Activated CD4-positive, alpha-beta T cell treated with anti-CD3 and anti-CD28 coated beads, Interleukin-2, amount 10 ng/mL, durations not matched to agents 24 days and 14 days (primary cell): ENCODE data around the gene MAP3K1. TPM values are rescaled to one million over a fixed set of nuclear protein-coding genes. Genes with fewer than 3 reads are reported as not detected.

Experiments used
- DNase-seq: peaks from one replicate; pipeline ENCODE4 v3.0.0; 2022
- H3K27ac Mint-ChIP-seq: one replicate; pipeline ENCODE4 v1.8.0; 2022; ENCODE audit warnings: mild to moderate bottlenecking, mixed read lengths
- H3K27me3 Mint-ChIP-seq: one replicate; pipeline ENCODE4 v1.8.0; 2022; ENCODE audit warnings: mixed read lengths
- H3K36me3 Mint-ChIP-seq: one replicate; pipeline ENCODE4 v1.8.0; 2022; ENCODE audit warnings: low read depth, mild to moderate bottlenecking, mixed read lengths
- H3K4me1 Mint-ChIP-seq: one replicate; pipeline ENCODE4 v1.8.0; 2021; ENCODE audit warnings: mixed read lengths
- H3K4me3 Mint-ChIP-seq: one replicate; pipeline ENCODE4 v1.8.0; 2022; ENCODE audit warnings: mild to moderate bottlenecking, moderate library complexity, mixed read lengths
- H3K9me3 Mint-ChIP-seq: one replicate; pipeline ENCODE4 v1.8.0; 2021; ENCODE audit warnings: mixed read lengths
- intact Hi-C: fragments of 100-400 bp; cut with micrococcal nuclease; formaldehyde crosslinking; loops from one replicate; pipeline ENCODE4 v1.15.1; 2023
- total RNA-seq: library from RNA; stranded (reverse); gene quantifications from 2 replicates; pipeline ENCODE4 v1.2.3, GENCODE V29; 2022

MAP3K1 gene
- total RNA-seq, 1 donor from 2014 or later, result 27.6 TPM

- Mint-ChIP-seq H3K36me3 (no peaks in the 10 kb centered on the region), H3K4me3 (no peak overlapping the region), H3K9me3 (no peaks in the 10 kb centered on the region), H3K4me1 (peaks cover 11% of the 10 kb centered on the region), H3K27me3 (peaks cover 16% of the 10 kb centered on the region), H3K27ac (no peak overlapping the region)
- DNase-seq, result no peak
- intact Hi-C loops, result no loop called here
These were observed 11.5 kb upstream of the MAP3K1 start for GRCh38 chr5:56803894-56804293.

GRCh38 chr5:56807679-56808078 is 7.7 kb upstream of the MAP3K1 start:
- Mint-ChIP-seq H3K27ac (no peak overlapping the region), H3K27me3 (peaks cover under 1% of the 10 kb centered on the region), H3K9me3 (peaks cover 5% of the 10 kb centered on the region), H3K4me1 (peaks cover 16% of the 10 kb centered on the region), H3K36me3 (no peaks in the 10 kb centered on the region), H3K4me3 (no peak overlapping the region)
- intact Hi-C loops, result no loop called here
- DNase-seq, result no peak

GRCh38 chr5:56808211-56808610 is 7.1 kb upstream of the MAP3K1 start:
- Mint-ChIP-seq H3K27me3 (peaks cover 3% of the 10 kb centered on the region), H3K27ac (no peak overlapping the region), H3K9me3 (peaks cover 5% of the 10 kb centered on the region), H3K4me3 (no peak overlapping the region), H3K4me1 (peaks cover 20% of the 10 kb centered on the region), H3K36me3 (no peaks in the 10 kb centered on the region)
- no peak for DNase-seq
- intact Hi-C loops, result no loop called here

GRCh38 chr5:56810826-56811225 is 4.5 kb upstream of the MAP3K1 start:
- DNase-seq, result no peak
- H3K27me3 Mint-ChIP-seq, result peaks cover 3% of the 10 kb centered on the region
- H3K4me3 Mint-ChIP-seq, result no peak overlapping the region
- H3K27ac Mint-ChIP-seq, result no peak overlapping the region
- peaks cover 5% of the 10 kb centered on the region for H3K9me3 Mint-ChIP-seq
- H3K4me1 Mint-ChIP-seq, result peaks cover 25% of the 10 kb centered on the region
- H3K36me3 Mint-ChIP-seq, result no peaks in the 10 kb centered on the region
- intact Hi-C loops, result loop anchor here (5.0 kb wide), 1 partner anchor 74 kb away; no protein-coding TSS in a partner anchor

- DNase-seq, result no peak
- no peak overlapping the region for H3K4me3 Mint-ChIP-seq
- H3K36me3 Mint-ChIP-seq, result no peaks in the 10 kb centered on the region
- peaks cover 3% of the 10 kb centered on the region for H3K27me3 Mint-ChIP-seq
- H3K4me1 Mint-ChIP-seq, result peaks cover 26% of the 10 kb centered on the region
- H3K27ac Mint-ChIP-seq, result no peak overlapping the region
- intact Hi-C loops, result loop anchor here (2.0 to 5.0 kb wide), 2 partner anchors 75 to 141 kb away; no protein-coding TSS in a partner anchor
- H3K9me3 Mint-ChIP-seq, result peaks cover 5% of the 10 kb centered on the region
These were observed 3.2 kb upstream of the MAP3K1 start for GRCh38 chr5:56812110-56812509.

GRCh38 chr5:56813302-56813701 is 2.0 kb upstream of the MAP3K1 start:
- H3K27me3 Mint-ChIP-seq, result peaks cover 3% of the 10 kb centered on the region
- peaks cover 31% of the 10 kb centered on the region for H3K4me1 Mint-ChIP-seq
- H3K9me3 Mint-ChIP-seq, result peaks cover 5% of the 10 kb centered on the region
- H3K27ac Mint-ChIP-seq, result peak overlapping the region; percentile 48
- peak overlapping the region; percentile 91 for H3K4me3 Mint-ChIP-seq
- intact Hi-C loops, result loop anchor here (2.0 to 5.0 kb wide), 2 partner anchors 76 to 143 kb away; no protein-coding TSS in a partner anchor
- DNase-seq, result no peak
- peaks cover 2% of the 10 kb centered on the region for H3K36me3 Mint-ChIP-seq

GRCh38 chr5:56814361-56814962 is 887 bp upstream of the MAP3K1 start:
- Mint-ChIP-seq H3K9me3 (peaks cover under 1% of the 10 kb centered on the region), H3K36me3 (peaks cover 2% of the 10 kb centered on the region), H3K4me3 (peak overlapping the region; percentile 91), H3K27me3 (peaks cover 3% of the 10 kb centered on the region), H3K4me1 (peaks cover 39% of the 10 kb centered on the region), H3K27ac (peak overlapping the region; percentile 92)
- DNase-seq, result peak; percentile 76
- intact Hi-C loops, result loop anchor here (1.0 to 5.0 kb wide), 3 partner anchors 77 to 486 kb away; no protein-coding TSS in a partner anchor

- H3K4me1 Mint-ChIP-seq, result peaks cover 46% of the 10 kb centered on the region
- intact Hi-C loops, result loop anchor here (2.0 to 5.0 kb wide), 8 partner anchors 15 to 824 kb away; partner anchors contain the start of genes IL6ST and SETD9
- peak; percentile 85 for DNase-seq
- peaks cover 3% of the 10 kb centered on the region for H3K27me3 Mint-ChIP-seq
- peaks cover 7% of the 10 kb centered on the region for H3K36me3 Mint-ChIP-seq
- peak overlapping the region; percentile 91 for H3K4me3 Mint-ChIP-seq
- H3K27ac Mint-ChIP-seq, result peak overlapping the region; percentile 90
- H3K9me3 Mint-ChIP-seq, result no peaks in the 10 kb centered on the region
These were observed 553 bp downstream of the MAP3K1 start for GRCh38 chr5:56815658-56816545.

GRCh38 chr5:56816546-56817081 is 1.3 kb downstream of the MAP3K1 start:
- peak overlapping the region; percentile 90 for H3K27ac Mint-ChIP-seq
- H3K4me1 Mint-ChIP-seq, result peaks cover 48% of the 10 kb centered on the region
- intact Hi-C loops, result loop anchor here (1.0 to 5.0 kb wide), 8 partner anchors 14 to 824 kb away; partner anchors contain the start of genes IL6ST and SETD9
- peaks cover 3% of the 10 kb centered on the region for H3K27me3 Mint-ChIP-seq
- peaks cover 11% of the 10 kb centered on the region for H3K36me3 Mint-ChIP-seq
- H3K9me3 Mint-ChIP-seq, result no peaks in the 10 kb centered on the region
- peak; percentile 92 for DNase-seq
- peak overlapping the region; percentile 88 for H3K4me3 Mint-ChIP-seq

- peaks cover 50% of the 10 kb centered on the region for H3K4me1 Mint-ChIP-seq
- H3K27me3 Mint-ChIP-seq, result peaks cover 3% of the 10 kb centered on the region
- no peak for DNase-seq
- intact Hi-C loops, result loop anchor here (1.0 to 5.0 kb wide), 8 partner anchors 13 to 825 kb away; partner anchors contain the start of genes IL6ST and SETD9
- no peaks in the 10 kb centered on the region for H3K9me3 Mint-ChIP-seq
- H3K4me3 Mint-ChIP-seq, result peak overlapping the region; percentile 88
- peaks cover 12% of the 10 kb centered on the region for H3K36me3 Mint-ChIP-seq
- peak overlapping the region; percentile 90 for H3K27ac Mint-ChIP-seq
These were observed 2.1 kb downstream of the MAP3K1 start for GRCh38 chr5:56817263-56818014.

- H3K27me3 Mint-ChIP-seq, result no peaks in the 10 kb centered on the region
- DNase-seq, result no peak
- H3K9me3 Mint-ChIP-seq, result no peaks in the 10 kb centered on the region
- H3K36me3 Mint-ChIP-seq, result peaks cover 20% of the 10 kb centered on the region
- no peak overlapping the region for H3K27ac Mint-ChIP-seq
- peak overlapping the region; percentile 81 for H3K4me3 Mint-ChIP-seq
- peaks cover 52% of the 10 kb centered on the region for H3K4me1 Mint-ChIP-seq
- intact Hi-C loops, result loop anchor here (5.0 kb wide), 3 partner anchors 106 to 826 kb away; partner anchors contain the start of gene IL6ST
These were observed 3.2 kb downstream of the MAP3K1 start for GRCh38 chr5:56818450-56819037.

- DNase-seq, result no peak
- intact Hi-C loops, result loop anchor here (5.0 kb wide), 3 partner anchors 107 to 827 kb away; partner anchors contain the start of gene IL6ST
- H3K4me1 Mint-ChIP-seq, result peaks cover 50% of the 10 kb centered on the region
- peaks cover 21% of the 10 kb centered on the region for H3K36me3 Mint-ChIP-seq
- no peaks in the 10 kb centered on the region for H3K9me3 Mint-ChIP-seq
- H3K27ac Mint-ChIP-seq, result peak overlapping the region; percentile 77
- peak overlapping the region; percentile 81 for H3K4me3 Mint-ChIP-seq
- no peaks in the 10 kb centered on the region for H3K27me3 Mint-ChIP-seq
These were observed 3.9 kb downstream of the MAP3K1 start for GRCh38 chr5:56819060-56819881.
